IMR-90 (cell line): ENCODE measurements around the gene ALDH8A1. TPM values are rescaled to one million over a fixed set of nuclear protein-coding genes. Genes with fewer than 3 reads are reported as not detected.

Source experiments
- ATAC-seq: fragments of 200-7000 bp; cut with Tn5 transposase; 2 replicates; pipeline ENCODE4 v1.9.1; 2020; ENCODE audit warnings: low read depth, mild to moderate bottlenecking, moderate library complexity
- BruUV-seq: library from RNA; stranded (reverse); fragments of 400-500 nt; replicated peaks from 2 replicates; lab custom pipeline; 2021; lab: Mats Ljungman, UMichigan
- CTCF ChIA-PET: fragments of 300-600 bp; formaldehyde crosslinking; extraction: SDS; loops from one replicate; lab custom pipeline; 2021; ENCODE audit warnings: antibody characterized with exemption; lab: Yijun Ruan, JAX
- POLR2A ChIA-PET: fragments of 300-600 bp; sonication (Branson Sonifier 250); formaldehyde crosslinking; loops from one replicate; lab custom pipeline; 2022; ENCODE audit warnings: antibody characterized with exemption; ENCODE audit not compliant: unreplicated experiment; lab: Charles Lee
- DNase-seq: peaks from one replicate; pipeline ENCODE4 v3.0.0; 2013
- H2AFZ ChIP-seq: replicated peaks from 2 replicates; pipeline ENCODE3; 2013; ENCODE audit warnings: low read length, mild to moderate bottlenecking; ENCODE audit not compliant: poor library complexity
- H2AK5ac ChIP-seq: 2 replicates; pipeline ENCODE4 v1.6.1; 2013; ENCODE audit warnings: low read depth, low read length, inconsistent platforms
- H2AK9ac ChIP-seq: replicated peaks from 2 replicates; pipeline ENCODE3; 2013; ENCODE audit warnings: mild to moderate bottlenecking, low read depth, low read length, moderate library complexity; ENCODE audit not compliant: poor library complexity
- H2BK120ac ChIP-seq: 2 replicates; pipeline ENCODE4 v1.6.1; 2013; ENCODE audit warnings: low read depth, low read length, inconsistent platforms
- H2BK15ac ChIP-seq: 3 replicates; pipeline ENCODE4 v1.6.1; 2013; ENCODE audit warnings: low read depth, low read length, inconsistent platforms
- H2BK20ac ChIP-seq: 2 replicates; pipeline ENCODE4 v1.6.1; 2013; ENCODE audit warnings: low read depth, mild to moderate bottlenecking, inconsistent platforms, low read length, moderate library complexity
- H2BK5ac ChIP-seq: 2 replicates; pipeline ENCODE4 v1.6.1; 2013; ENCODE audit warnings: mild to moderate bottlenecking, low read depth, low read length, inconsistent platforms; ENCODE audit not compliant: poor library complexity, severe bottlenecking
- H3K14ac ChIP-seq: replicated peaks from 2 replicates; pipeline ENCODE4 v1.6.1; 2013; ENCODE audit warnings: low read depth, low read length, inconsistent platforms
- H3K18ac ChIP-seq: 2 replicates; pipeline ENCODE4 v1.6.1; 2013; ENCODE audit warnings: low read depth, low read length, control low read depth
- H3K23ac ChIP-seq: 2 replicates; pipeline ENCODE4 v1.6.1; 2013; ENCODE audit warnings: low read depth, low read length, inconsistent platforms
- H3K27ac ChIP-seq: 2 replicates; pipeline ENCODE4 v1.5.1; 2013; ENCODE audit warnings: mild to moderate bottlenecking, control low read depth, low read length; ENCODE audit not compliant: insufficient read depth
- H3K27me3 ChIP-seq: 2 replicates; pipeline ENCODE4 v1.6.1; 2013; ENCODE audit warnings: low read length; ENCODE audit not compliant: control insufficient read depth, insufficient read depth
- H3K36me3 ChIP-seq: 2 replicates; pipeline ENCODE4 v1.6.1; 2013; ENCODE audit warnings: low read length, mixed read lengths; ENCODE audit not compliant: control insufficient read depth, insufficient read depth
- H3K4ac ChIP-seq: 2 replicates; pipeline ENCODE4 v1.6.1; 2013; ENCODE audit warnings: low read depth, low read length, inconsistent platforms
- H3K4me1 ChIP-seq: 2 replicates; pipeline ENCODE4 v1.6.1; 2013; ENCODE audit warnings: low read length, mixed read lengths; ENCODE audit not compliant: control insufficient read depth, insufficient read depth
- H3K4me2 ChIP-seq: 2 replicates; pipeline ENCODE4 v1.6.1; 2013; ENCODE audit warnings: low read depth, mild to moderate bottlenecking, control low read depth, low read length, moderate library complexity
- H3K4me3 ChIP-seq: 2 replicates; pipeline ENCODE4 v1.5.1; 2013; ENCODE audit warnings: low read depth, mild to moderate bottlenecking, control low read depth, low read length, moderate library complexity; ENCODE audit not compliant: insufficient read depth
- H3K56ac ChIP-seq: 2 replicates; pipeline ENCODE4 v1.6.1; 2013; ENCODE audit warnings: low read length, inconsistent platforms; ENCODE audit not compliant: insufficient read depth; ENCODE audit errors: extremely low read depth
- H3K79me1 ChIP-seq, 2 experiments: 2 replicates each; pipeline ENCODE4 v1.6.1; 2013; ENCODE audit warnings: low read length in 2 of 2, inconsistent platforms in 1 of 2, low read depth in 1 of 2
- H3K9ac ChIP-seq: 2 replicates; pipeline ENCODE4 v1.6.1; 2013; ENCODE audit warnings: low read depth, low read length, control low read depth
- H3K9me1 ChIP-seq: 2 replicates; pipeline ENCODE4 v1.6.1; 2013; ENCODE audit warnings: low read length, inconsistent platforms; ENCODE audit not compliant: insufficient read depth
- H3K9me3 ChIP-seq: 2 replicates; pipeline ENCODE4 v1.6.1; 2013; ENCODE audit warnings: low read length; ENCODE audit not compliant: control insufficient read depth, insufficient read depth
- H4K20me1 ChIP-seq: 2 replicates; pipeline ENCODE4 v1.6.1; 2013; ENCODE audit warnings: low read length, inconsistent platforms; ENCODE audit not compliant: insufficient read depth
- H4K5ac ChIP-seq: 2 replicates; pipeline ENCODE4 v1.6.1; 2013; ENCODE audit warnings: mild to moderate bottlenecking, low read depth, low read length, control low read depth
- H4K8ac ChIP-seq, 2 experiments: 2 replicates each; pipeline ENCODE4 v1.6.1; 2013; ENCODE audit warnings: low read depth in 2 of 2, low read length in 2 of 2, control low read depth in 1 of 2, inconsistent platforms in 1 of 2
- H4K91ac ChIP-seq: 2 replicates; pipeline ENCODE4 v1.6.1; 2013; ENCODE audit warnings: low read depth, low read length, inconsistent platforms; ENCODE audit not compliant: insufficient read depth
- BHLHE40 ChIP-seq: fragments of 150-350 bp; IDR thresholded peaks from 2 replicates; pipeline ENCODE4 v1.6.1; 2016; ENCODE audit warnings: mild to moderate bottlenecking, low read depth, low read length
- CTCF ChIP-seq: conservative IDR thresholded peaks from 2 replicates; pipeline ENCODE4 v1.5.1; 2012; ENCODE audit warnings: mild to moderate bottlenecking, low read depth, low read length, improper control_type of control experiment
- ELK1 ChIP-seq: fragments of 150-350 bp; IDR thresholded peaks from 2 replicates; pipeline ENCODE4 v1.6.1; 2016; ENCODE audit warnings: low read depth, mild to moderate bottlenecking, low read length, moderate library complexity, borderline replicate concordance
- RAD21 ChIP-seq: IDR thresholded peaks from 2 replicates; pipeline ENCODE4 v1.6.1; 2012; ENCODE audit warnings: low read length, improper control_type of control experiment
- dilution Hi-C: fragments of 300-500 bp; cut with HindIII; formaldehyde crosslinking; loops from one replicate; pipeline ENCODE4 v1.14.3; 2018; ENCODE audit warnings: low sequenced_read_pairs; ENCODE audit not compliant: unreplicated experiment
- in situ Hi-C: fragments of 300-500 bp; cut with MboI; formaldehyde crosslinking; loops from 3 replicates; pipeline ENCODE4 v1.14.3; 2019; ENCODE audit warnings: low sequenced_read_pairs, inconsistent platforms, mixed read lengths
- intact Hi-C: fragments of 100-400 bp; cut with micrococcal nuclease; formaldehyde crosslinking; loops from 2 replicates; pipeline ENCODE4 v1.10.0; 2022
- polyA plus RNA-seq, 3 experiments: library from polyadenylated mRNA; depleted of rRNA; stranded (reverse); fragments of >200 nt; gene quantifications; 2 replicates each; pipeline ENCODE4 v1.2.3, GENCODE V29; 2012; ENCODE audit warnings: low replicate concordance in 1 of 3
- total RNA-seq: library from RNA; depleted of rRNA; stranded (reverse); fragments of >200 nt; gene quantifications from 2 replicates; pipeline ENCODE4 v1.2.3, GENCODE V29; 2012

ALDH8A1 gene
- total and polyA plus RNA-seq, 2 of the 4 experiments (the other 2 are of a cell fraction) = under 0.01 to 0.15 TPM

- Histone ChIP-seq H4K8ac (no peak overlapping the region), H3K79me1 (no peaks in the 10 kb centered on the region), H3K9me1 (no peaks in the 10 kb centered on the region), H3K4me1 (no peaks in the 10 kb centered on the region), H3K36me3 (no peaks in the 10 kb centered on the region), H4K91ac (no peak overlapping the region), H3K27me3 (no peaks in the 10 kb centered on the region), H2AK9ac (no peak overlapping the region), H3K56ac (no peak overlapping the region), H3K9me3 (no peaks in the 10 kb centered on the region), H2BK20ac (no peak overlapping the region), H4K5ac (no peak overlapping the region), H3K4me2 (no peak overlapping the region), H2BK15ac (no peak overlapping the region), H2AK5ac (no peak overlapping the region), H3K9ac (no peak overlapping the region), H4K20me1 (no peaks in the 10 kb centered on the region), H3K14ac (no peak overlapping the region), H3K23ac (no peak overlapping the region), H3K18ac (no peak overlapping the region), H2BK5ac (no peak overlapping the region), H3K4me3 (no peak overlapping the region), H2AFZ (no peak overlapping the region), H3K27ac (no peak overlapping the region), H3K4ac (no peak overlapping the region), H2BK120ac (no peak overlapping the region)
- intact Hi-C loops = no loop called here
- DNase-seq (no peak), ATAC-seq (no peak)
- no TSS peak for BruUV-seq
- POLR2A ChIA-PET = no interaction called here
- CTCF ChIA-PET = interaction anchor here (0.6 kb wide), 1 partner anchor 799 kb away, joined by 3 read pairs; no protein-coding TSS in a partner anchor
- TF ChIP-seq ELK1 = no peak
- TF ChIP-seq RAD21 = no peak
- no peak for TF ChIP-seq CTCF
- no peak for TF ChIP-seq BHLHE40
- dilution Hi-C loops = no loop called here
- in situ Hi-C loops = no loop called here
Observed at GRCh38 chr6:134945045-134945444, 4.9 kb downstream of the ALDH8A1 start.
